Measurements from ENCODE around the gene IDS. TPM values are rescaled to one million over a fixed set of nuclear protein-coding genes. Genes with fewer than 3 reads are reported as not detected.

IDS gene
- total RNA-seq, 1 experiment from 2014 or later: 39.2 TPM

GRCh38 chrX:149476513-149476912 lies 28.6 kb downstream of the IDS start:
- WGBS (ENCODE audit: extremely low coverage, insufficient read length, low lambda C conversion rate): no CpG with 5 or more reads among the region's 2 CpGs
- Histone ChIP-seq H3K4me1 (ENCODE audit: insufficient read depth, low read length) (no peaks in the 10 kb centered on the region), H3K4me2 (ENCODE audit: insufficient read depth, insufficient read length, low read length) (no peak overlapping the region), H3K9me3 (ENCODE audit: control insufficient read depth, low read depth, low read length) (peaks cover 49% of the 10 kb centered on the region), H3T11ph (ENCODE audit: low read length) (no peak overlapping the region), H2BK120ac (ENCODE audit: low read depth, low read length, poor library complexity, severe bottlenecking) (no peak overlapping the region), H3K79me2 (ENCODE audit: insufficient read depth, low read length) (no peaks in the 10 kb centered on the region), H3K56ac (ENCODE audit: insufficient read length, low read depth, low read length) (no peak overlapping the region), H2BK20ac (ENCODE audit: low read depth, low read length, poor library complexity, severe bottlenecking) (no peak overlapping the region), H3K9ac (ENCODE audit: extremely low read depth, insufficient read length, low read length) (no peak overlapping the region), H3K27me3 (ENCODE audit: insufficient read depth, low read length) (no peaks in the 10 kb centered on the region), H3K79me1 (ENCODE audit: insufficient read depth, low read depth, low read length, poor library complexity, severe bottlenecking) (no peaks in the 10 kb centered on the region), H2BK15ac (ENCODE audit: low read depth, low read length) (no peak overlapping the region), H3K23me2 (ENCODE audit: insufficient read length, low read depth, low read length, poor library complexity, severe bottlenecking) (no peaks in the 10 kb centered on the region), H3K4ac (ENCODE audit: low read depth, low read length) (no peak overlapping the region), H2AFZ (ENCODE audit: low read length) (no peak overlapping the region), H4K8ac (replicated peaks; ENCODE audit: insufficient read length, low read depth, low read length) (no peak overlapping the region), H3K23ac (ENCODE audit: insufficient read length, low read depth, low read length) (no peak overlapping the region), H4K91ac (ENCODE audit: insufficient read length, low read depth, low read length) (no peak overlapping the region), H2AK5ac (ENCODE audit: insufficient read length, low read length) (no peak overlapping the region), H2BK12ac (ENCODE audit: insufficient read length, low read depth, low read length) (no peak overlapping the region), H2BK5ac (ENCODE audit: insufficient read length, low read length) (no peak overlapping the region), H4K5ac (ENCODE audit: insufficient read length, low read depth, low read length) (no peak overlapping the region), H3K18ac (ENCODE audit: insufficient read length, low read depth, low read length) (no peak overlapping the region), H3K27ac (ENCODE audit: insufficient read length, low read depth, low read length) (no peak overlapping the region), H4K20me1 (ENCODE audit: control insufficient read depth, insufficient read depth, insufficient read length) (no peaks in the 10 kb centered on the region), H3K14ac (ENCODE audit: insufficient read depth, low read length) (no peak overlapping the region)
- no peak overlapping the region for H3K4me3 Mint-ChIP-seq
- H3K36me3 Mint-ChIP-seq (ENCODE audit: insufficient read depth in 1 of 3, low read depth in 3 of 3): peaks cover 3 to 31% (median 21%) of the 10 kb centered on the region in 3 experiments; a peak in 6 of 7 replicates
- no peak for TF ChIP-seq CTCF (conservative IDR thresholded peaks at IDR 0.05)
- H3K27ac Mint-ChIP-seq: no peak overlapping the region
- H3K4me1 Mint-ChIP-seq: peaks cover 4 to 5% of the 10 kb centered on the region in 2 experiments; a peak in 2 of 4 replicates
- H3K27me3 Mint-ChIP-seq (ENCODE audit: low read depth): peaks cover 2% of the 10 kb centered on the region; the same call in 1 of the 2 replicates
- no peak for DNase-seq
- peaks cover 67 to 76% of the 10 kb centered on the region in 2 experiments for H3K9me3 Mint-ChIP-seq
